Activated naive CD4-positive, alpha-beta T cell treated with anti-CD3 and anti-CD28 coated beads, Interleukin-2, amount 50 U/mL, for 24 hours (primary cell): ENCODE measurements around the gene GRM7.

Experiments used
- H3K27ac Mint-ChIP-seq: one replicate; pipeline ENCODE4 v1.8.0; 2021; ENCODE audit warnings: mild to moderate bottlenecking, mixed read lengths
- H3K27me3 Mint-ChIP-seq: one replicate; pipeline ENCODE4 v1.8.0; 2021; ENCODE audit warnings: mixed read lengths
- H3K36me3 Mint-ChIP-seq: one replicate; pipeline ENCODE4 v1.8.0; 2021; ENCODE audit warnings: mixed read lengths
- H3K4me1 Mint-ChIP-seq: one replicate; pipeline ENCODE4 v1.8.0; 2021; ENCODE audit warnings: mixed read lengths
- H3K4me3 Mint-ChIP-seq: one replicate; pipeline ENCODE4 v1.8.0; 2021; ENCODE audit warnings: mild to moderate bottlenecking, mixed read lengths
- H3K9me3 Mint-ChIP-seq: one replicate; pipeline ENCODE4 v1.8.0; 2021; ENCODE audit warnings: mixed read lengths

The GRM7 gene

GRCh38 chr3:7646851-7647250 is 785.9 kb downstream of the GRM7 start:
- Mint-ChIP-seq H3K27me3 (peaks cover under 1% of the 10 kb centered on the region), H3K4me1 (no peaks in the 10 kb centered on the region), H3K9me3 (no peaks in the 10 kb centered on the region), H3K27ac (no peak overlapping the region), H3K36me3 (no peaks in the 10 kb centered on the region), H3K4me3 (no peak overlapping the region)

GRCh38 chr3:7650466-7650865 is 789.6 kb downstream of the GRM7 start:
- Mint-ChIP-seq H3K27ac (no peak overlapping the region), H3K4me1 (no peaks in the 10 kb centered on the region), H3K4me3 (no peak overlapping the region), H3K9me3 (no peaks in the 10 kb centered on the region), H3K36me3 (no peaks in the 10 kb centered on the region), H3K27me3 (no peaks in the 10 kb centered on the region)

GRCh38 chr3:7651274-7651673 is 790.4 kb downstream of the GRM7 start:
- H3K27me3 Mint-ChIP-seq: no peaks in the 10 kb centered on the region
- H3K4me3 Mint-ChIP-seq: no peak overlapping the region
- no peaks in the 10 kb centered on the region for H3K36me3 Mint-ChIP-seq
- H3K27ac Mint-ChIP-seq: no peak overlapping the region
- no peaks in the 10 kb centered on the region for H3K9me3 Mint-ChIP-seq
- H3K4me1 Mint-ChIP-seq: no peaks in the 10 kb centered on the region

GRCh38 chr3:7657214-7658112 is 796.5 kb downstream of the GRM7 start:
- Mint-ChIP-seq H3K27ac (no peak overlapping the region), H3K27me3 (peaks cover 2% of the 10 kb centered on the region), H3K4me1 (no peaks in the 10 kb centered on the region), H3K4me3 (no peak overlapping the region), H3K36me3 (no peaks in the 10 kb centered on the region), H3K9me3 (no peaks in the 10 kb centered on the region)

- H3K4me1 Mint-ChIP-seq: no peaks in the 10 kb centered on the region
- H3K4me3 Mint-ChIP-seq: no peak overlapping the region
- H3K36me3 Mint-ChIP-seq: no peaks in the 10 kb centered on the region
- no peaks in the 10 kb centered on the region for H3K9me3 Mint-ChIP-seq
- H3K27me3 Mint-ChIP-seq: peaks cover 2% of the 10 kb centered on the region
- no peak overlapping the region for H3K27ac Mint-ChIP-seq
These were observed 797.4 kb downstream of the GRM7 start for GRCh38 chr3:7658294-7658693.

- Mint-ChIP-seq H3K27me3 (peaks cover 2% of the 10 kb centered on the region), H3K4me3 (no peak overlapping the region), H3K9me3 (no peaks in the 10 kb centered on the region), H3K27ac (no peak overlapping the region), H3K36me3 (no peaks in the 10 kb centered on the region), H3K4me1 (no peaks in the 10 kb centered on the region)
These were observed 798.2 kb downstream of the GRM7 start for GRCh38 chr3:7659079-7659478.

GRCh38 chr3:7663771-7664170 is 802.9 kb downstream of the GRM7 start:
- Mint-ChIP-seq H3K4me3 (no peak overlapping the region), H3K27ac (no peak overlapping the region), H3K9me3 (no peaks in the 10 kb centered on the region), H3K36me3 (no peaks in the 10 kb centered on the region), H3K4me1 (no peaks in the 10 kb centered on the region), H3K27me3 (no peaks in the 10 kb centered on the region)

GRCh38 chr3:7667774-7668173 is 806.9 kb downstream of the GRM7 start:
- Mint-ChIP-seq H3K9me3 (no peaks in the 10 kb centered on the region), H3K36me3 (no peaks in the 10 kb centered on the region), H3K4me3 (no peak overlapping the region), H3K27me3 (no peaks in the 10 kb centered on the region), H3K4me1 (no peaks in the 10 kb centered on the region), H3K27ac (no peak overlapping the region)

- H3K36me3 Mint-ChIP-seq: no peaks in the 10 kb centered on the region
These were observed 808.7 kb downstream of the GRM7 start for GRCh38 chr3:7669641-7670040.

GRCh38 chr3:7678521-7678920 is 817.6 kb downstream of the GRM7 start:
- Mint-ChIP-seq H3K9me3 (no peaks in the 10 kb centered on the region), H3K4me3 (no peak overlapping the region), H3K27ac (no peak overlapping the region), H3K36me3 (peaks cover 1% of the 10 kb centered on the region), H3K4me1 (no peaks in the 10 kb centered on the region), H3K27me3 (no peaks in the 10 kb centered on the region)

More at GRCh38 chr3:7669641-7670040, 808.7 kb downstream of the GRM7 start:
- H3K27ac Mint-ChIP-seq: no peak overlapping the region
- no peaks in the 10 kb centered on the region for H3K27me3 Mint-ChIP-seq
- no peaks in the 10 kb centered on the region for H3K9me3 Mint-ChIP-seq
- no peak overlapping the region for H3K4me3 Mint-ChIP-seq
- no peaks in the 10 kb centered on the region for H3K4me1 Mint-ChIP-seq

- H3K4me3 Mint-ChIP-seq: no peak overlapping the region
- no peaks in the 10 kb centered on the region for H3K4me1 Mint-ChIP-seq
- no peaks in the 10 kb centered on the region for H3K27me3 Mint-ChIP-seq
- H3K9me3 Mint-ChIP-seq: no peaks in the 10 kb centered on the region
- H3K36me3 Mint-ChIP-seq: no peaks in the 10 kb centered on the region
- no peak overlapping the region for H3K27ac Mint-ChIP-seq
These were observed 821.9 kb downstream of the GRM7 start for GRCh38 chr3:7682822-7683229.

- Mint-ChIP-seq H3K4me3 (no peak overlapping the region), H3K27me3 (no peaks in the 10 kb centered on the region), H3K27ac (no peak overlapping the region), H3K36me3 (no peaks in the 10 kb centered on the region), H3K9me3 (no peaks in the 10 kb centered on the region), H3K4me1 (no peaks in the 10 kb centered on the region)
These were observed 822.5 kb downstream of the GRM7 start for GRCh38 chr3:7683426-7683825.

GRCh38 chr3:7684182-7684715 is 823.3 kb downstream of the GRM7 start:
- Mint-ChIP-seq H3K36me3 (no peaks in the 10 kb centered on the region), H3K4me3 (no peak overlapping the region), H3K27ac (no peak overlapping the region), H3K4me1 (no peaks in the 10 kb centered on the region), H3K27me3 (no peaks in the 10 kb centered on the region), H3K9me3 (no peaks in the 10 kb centered on the region)

- no peaks in the 10 kb centered on the region for H3K4me1 Mint-ChIP-seq
- no peaks in the 10 kb centered on the region for H3K36me3 Mint-ChIP-seq
- no peak overlapping the region for H3K27ac Mint-ChIP-seq
- H3K27me3 Mint-ChIP-seq: no peaks in the 10 kb centered on the region
- no peaks in the 10 kb centered on the region for H3K9me3 Mint-ChIP-seq
- H3K4me3 Mint-ChIP-seq: no peak overlapping the region
These were observed 826.7 kb downstream of the GRM7 start for GRCh38 chr3:7687428-7688147.

- Mint-ChIP-seq H3K9me3 (no peaks in the 10 kb centered on the region), H3K27me3 (peaks cover under 1% of the 10 kb centered on the region), H3K27ac (no peak overlapping the region), H3K4me1 (no peaks in the 10 kb centered on the region), H3K36me3 (no peaks in the 10 kb centered on the region), H3K4me3 (no peak overlapping the region)
These were observed 832.0 kb downstream of the GRM7 start for GRCh38 chr3:7692866-7693265.

GRCh38 chr3:7693976-7694375 is 833.1 kb downstream of the GRM7 start:
- Mint-ChIP-seq H3K27me3 (peaks cover 1% of the 10 kb centered on the region), H3K4me1 (no peaks in the 10 kb centered on the region), H3K9me3 (no peaks in the 10 kb centered on the region), H3K36me3 (no peaks in the 10 kb centered on the region), H3K4me3 (no peak overlapping the region), H3K27ac (no peak overlapping the region)
